Peyer's patch (tissue), 4 donors: Measurements from ENCODE around the gene SMAD3.

Experiments used
- CTCF ChIP-seq, 6 experiments: fragments of 450-650 bp in 4 of 6; fragments of 200-600 bp in 2 of 6; sonication (generic) in 1 of 6; IDR thresholded peaks; one replicate each; pipeline ENCODE4 v1.5.1; 2017 to 2019; ENCODE audit warnings: antibody characterized with exemption in 6 of 6, mild to moderate bottlenecking in 3 of 6, moderate library complexity in 1 of 6
- POLR2A ChIP-seq, 2 donors: fragments of 450-650 bp; IDR thresholded peaks; one replicate each; pipeline ENCODE4 v1.5.1; 2017; ENCODE audit warnings: antibody characterized with exemption in 2 of 2, mild to moderate bottlenecking in 2 of 2, moderate library complexity in 2 of 2

GRCh38 chr15:67180514-67181191 lies 115.3 kb downstream of the SMAD3 start:
- TF ChIP-seq CTCF (IDR thresholded peaks at IDR 0.05) (no peak), POLR2A (IDR thresholded peaks at IDR 0.05) (no peak)
